Activated CD8-positive, alpha-beta memory T cell treated with anti-CD3 and anti-CD28 coated beads for 1 hour (primary cell): ENCODE data around the gene ADARB2.

Experiments
- DNase-seq, 2 donors: peaks; one replicate each; pipeline ENCODE4 v3.0.0-alpha.2; 2020; ENCODE audit warnings: low read depth in 1 of 2; ENCODE audit errors: extremely low read depth in 1 of 2

ADARB2 gene

GRCh38 chr10:1155791-1156615 is 581.3 kb downstream of the ADARB2 start:
- DNase-seq = no peak

- no peak for DNase-seq
Measured at GRCh38 chr10:1154531-1155295, 582.6 kb downstream of the ADARB2 start.

- no peak for DNase-seq
Measured at GRCh38 chr10:1153805-1154351, 583.4 kb downstream of the ADARB2 start.

- no peak for DNase-seq
Measured at GRCh38 chr10:1153251-1153763, 584.0 kb downstream of the ADARB2 start.

GRCh38 chr10:1152386-1153250 is 584.7 kb downstream of the ADARB2 start:
- no peak for DNase-seq

- no peak for DNase-seq
Measured at GRCh38 chr10:1151076-1152033, 586.0 kb downstream of the ADARB2 start.

GRCh38 chr10:1150638-1150955 is 586.7 kb downstream of the ADARB2 start:
- DNase-seq = no peak

- DNase-seq = no peak
Measured at GRCh38 chr10:1149793-1150637, 587.3 kb downstream of the ADARB2 start.

GRCh38 chr10:1148855-1149605 is 588.3 kb downstream of the ADARB2 start:
- DNase-seq = no peak

GRCh38 chr10:1147810-1148209 is 589.5 kb downstream of the ADARB2 start:
- DNase-seq = no peak

- no peak for DNase-seq
Measured at GRCh38 chr10:1142596-1142995, 594.7 kb downstream of the ADARB2 start.

- DNase-seq = no peak
Measured at GRCh38 chr10:1141701-1142100, 595.6 kb downstream of the ADARB2 start.

GRCh38 chr10:1141261-1141660 is 596.1 kb downstream of the ADARB2 start:
- no peak for DNase-seq

GRCh38 chr10:1138529-1138928 is 598.8 kb downstream of the ADARB2 start:
- no peak for DNase-seq

- no peak for DNase-seq
Measured at GRCh38 chr10:1137499-1138163, 599.7 kb downstream of the ADARB2 start.

GRCh38 chr10:1136268-1136667 is 601.1 kb downstream of the ADARB2 start:
- no peak for DNase-seq

GRCh38 chr10:1134156-1134555 is 603.2 kb downstream of the ADARB2 start:
- no peak for DNase-seq
